Stimulated activated CD4-positive, alpha-beta T cell treated with anti-CD3 and anti-CD28 coated beads, Interleukin-12 subunit alpha, Interleukin-12 subunit beta, amount 100 ng/mL, for 24 hours (primary cell): ENCODE data around the gene PMIS2.
"Not testable (repeated sequence)": the region's sequence is repeated elsewhere in the genome, so short reads cannot be mapped to it uniquely, and the experiment has no call there.

Experiments
- DNase-seq, 2 experiments: peaks; one replicate each; pipeline ENCODE4 v3.0.0-alpha.2; 2020; ENCODE audit warnings: low read depth in 2 of 2

Gene PMIS2

DNA sequence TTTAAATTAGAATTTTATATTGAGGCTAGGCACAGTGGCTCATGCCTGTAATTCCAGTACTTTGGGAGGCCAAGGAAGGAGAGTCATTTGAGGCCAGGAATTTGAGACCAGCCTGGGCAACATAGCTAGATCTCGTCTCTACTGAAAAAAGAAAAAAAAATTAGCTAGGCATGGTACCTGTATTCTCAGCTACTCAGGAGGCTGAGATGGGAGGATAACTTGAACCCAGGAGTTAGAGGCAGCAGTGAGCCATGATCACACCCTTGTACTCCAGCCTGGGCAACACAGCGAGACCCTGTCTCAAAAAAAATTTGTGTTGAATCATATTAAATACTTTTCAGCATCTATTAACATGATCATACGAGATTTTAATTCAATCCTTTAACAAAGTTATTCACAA, 4.9 kb downstream of the PMIS2 start:
- DNase-seq = no peak

DNA sequence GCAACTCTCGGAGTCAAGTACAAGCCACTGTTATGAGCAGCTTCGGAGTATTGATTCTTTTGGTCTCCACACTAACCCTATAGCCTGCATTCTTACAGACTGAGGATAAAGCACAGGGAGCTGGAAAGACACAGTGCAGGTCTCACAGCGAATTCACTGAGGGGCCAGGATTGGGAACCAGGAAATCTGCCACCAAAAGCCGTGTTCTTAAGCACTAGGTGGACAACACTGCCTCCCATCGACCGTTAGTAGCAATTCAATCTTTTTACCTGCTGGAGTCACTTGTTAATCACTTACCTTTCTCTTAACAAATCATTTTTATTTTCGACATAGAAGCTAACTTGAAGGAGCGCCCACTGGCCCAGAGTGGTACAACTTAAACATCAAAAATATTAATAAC, 6.3 kb downstream of the PMIS2 start:
- DNase-seq = no peak

DNA sequence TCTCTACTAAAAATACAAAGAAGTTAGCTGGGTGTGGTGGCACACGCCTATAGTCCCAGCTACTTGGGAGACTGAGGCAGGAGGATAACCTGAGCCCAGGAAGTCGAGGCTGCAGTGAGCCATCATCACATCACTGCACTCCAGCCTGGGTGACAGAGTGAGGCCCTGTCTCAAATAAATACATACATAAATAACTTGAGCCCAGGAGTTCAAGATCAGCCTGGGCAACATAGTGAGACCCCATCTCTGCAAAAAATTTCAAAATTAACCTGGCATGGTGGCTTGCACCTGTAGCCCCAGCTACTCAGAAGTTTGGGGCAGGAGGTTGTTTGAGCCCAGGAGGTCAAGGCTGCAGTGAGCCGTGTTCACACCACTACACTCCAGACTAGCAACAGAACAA, 9.1 kb downstream of the PMIS2 start:
- DNase-seq = not testable (repeated sequence)

DNA sequence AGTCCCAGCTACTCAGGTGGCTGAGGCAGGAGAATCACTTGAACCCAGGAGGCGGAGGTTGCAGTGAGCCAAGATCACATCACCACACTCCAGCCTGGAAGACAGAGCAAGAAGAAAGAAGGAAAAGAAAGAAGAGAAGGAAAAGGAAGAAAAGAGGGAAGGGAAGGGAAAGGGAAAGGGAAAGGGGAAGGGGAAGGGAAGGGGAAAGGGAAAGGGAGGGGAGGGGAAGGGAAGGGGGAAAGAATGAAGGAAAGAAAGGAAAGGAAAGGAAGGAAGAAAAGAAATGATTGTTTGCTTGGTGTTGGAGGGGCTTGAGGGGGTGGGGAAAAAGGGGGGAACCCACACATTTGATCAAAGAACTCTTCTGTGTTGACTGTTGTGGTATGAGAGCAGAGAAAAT, 10.0 kb downstream of the PMIS2 start:
- DNase-seq = no peak

DNA sequence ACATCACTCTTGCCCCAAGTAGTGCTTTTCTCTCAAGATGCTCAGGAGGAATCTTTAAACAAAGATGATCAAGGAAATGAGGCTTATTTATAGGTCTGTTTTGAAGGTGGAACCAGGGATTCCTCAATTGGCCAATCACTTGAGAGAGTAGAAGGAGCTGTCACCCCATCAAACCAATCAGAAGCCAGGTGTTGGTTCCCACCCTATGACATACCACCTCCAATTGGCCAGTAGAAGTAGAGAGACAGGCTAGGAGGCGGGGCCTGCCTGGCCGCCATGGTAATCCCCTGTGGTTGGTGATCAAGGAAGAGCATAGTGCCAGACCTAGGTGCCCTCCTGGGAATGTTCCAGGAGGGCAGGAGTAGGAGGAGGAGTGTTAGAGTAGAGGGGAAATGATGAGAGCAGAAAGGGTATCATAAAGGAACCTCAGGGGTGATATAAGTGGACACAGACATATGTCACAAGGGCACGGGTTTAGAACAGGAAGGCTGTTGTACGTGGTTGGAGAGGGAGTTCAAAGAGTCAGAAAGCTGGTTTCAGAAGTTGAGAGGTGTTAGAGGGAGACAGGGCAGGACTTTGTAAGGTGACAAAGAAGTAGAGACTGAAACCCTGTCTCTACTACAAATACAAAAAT, 10.5 kb downstream of the PMIS2 start:
- no peak for DNase-seq

GRCh38 chr19:35601971-35602370, 16.0 kb downstream of the PMIS2 start:
- no peak for DNase-seq

DNA sequence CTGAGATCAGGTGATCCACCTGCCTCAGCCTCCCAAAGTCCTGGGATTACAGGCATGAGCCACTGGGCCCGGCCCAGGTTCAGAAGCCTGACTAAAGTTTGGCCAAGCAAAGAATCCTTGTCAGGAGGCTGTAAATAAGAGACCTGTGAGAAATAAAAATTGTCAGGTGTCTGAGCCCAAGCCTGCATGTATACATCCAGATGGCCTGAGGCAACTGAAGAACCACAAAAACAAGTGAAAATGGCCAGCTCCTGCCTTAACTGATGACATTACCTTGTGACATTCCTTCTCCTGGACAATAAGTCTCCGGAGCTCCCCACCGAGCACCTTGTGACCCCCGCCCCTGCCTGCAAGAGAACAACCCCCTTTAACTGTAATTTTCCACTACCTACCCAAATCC, 18.5 kb downstream of the PMIS2 start:
- not testable (repeated sequence) for DNase-seq

DNA sequence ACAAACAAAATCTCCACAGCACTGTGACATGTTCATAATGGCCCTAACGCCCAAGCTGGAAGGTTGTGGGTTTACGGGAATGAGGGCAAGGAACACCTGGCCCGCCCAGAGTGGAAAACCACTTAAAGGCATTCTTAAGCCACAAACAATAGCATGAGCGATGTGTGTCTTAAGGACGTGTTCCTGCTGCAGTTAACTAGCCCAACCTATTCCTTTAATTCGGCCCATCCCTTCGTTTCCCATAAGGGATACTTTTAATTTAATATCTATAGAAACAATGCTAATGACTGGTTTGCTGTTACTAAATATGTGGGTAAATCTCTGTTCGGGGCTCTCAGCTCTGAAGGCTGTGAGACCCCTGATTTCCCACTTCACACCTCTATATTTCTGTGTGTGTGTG, 21.2 kb downstream of the PMIS2 start:
- not testable (repeated sequence) for DNase-seq

DNA sequence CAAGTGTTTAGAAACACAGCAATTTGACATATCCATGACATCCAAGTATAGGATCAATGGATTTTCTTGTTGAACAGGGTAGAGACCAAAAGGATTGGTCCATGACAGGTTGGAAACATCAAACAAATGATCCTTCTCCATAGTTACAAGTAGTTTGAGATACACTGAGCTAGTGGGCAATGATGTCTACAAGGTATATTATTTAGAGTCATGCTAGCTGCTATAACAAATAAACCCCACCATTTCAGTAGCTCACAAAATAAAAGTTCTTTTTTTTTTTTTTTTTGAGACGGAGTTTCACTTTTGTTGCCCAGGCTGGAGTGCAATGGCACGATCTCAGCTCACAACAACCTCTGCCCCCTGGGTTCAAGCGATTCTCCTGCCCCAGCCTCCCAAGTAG, 21.7 kb downstream of the PMIS2 start:
- no peak for DNase-seq

DNA sequence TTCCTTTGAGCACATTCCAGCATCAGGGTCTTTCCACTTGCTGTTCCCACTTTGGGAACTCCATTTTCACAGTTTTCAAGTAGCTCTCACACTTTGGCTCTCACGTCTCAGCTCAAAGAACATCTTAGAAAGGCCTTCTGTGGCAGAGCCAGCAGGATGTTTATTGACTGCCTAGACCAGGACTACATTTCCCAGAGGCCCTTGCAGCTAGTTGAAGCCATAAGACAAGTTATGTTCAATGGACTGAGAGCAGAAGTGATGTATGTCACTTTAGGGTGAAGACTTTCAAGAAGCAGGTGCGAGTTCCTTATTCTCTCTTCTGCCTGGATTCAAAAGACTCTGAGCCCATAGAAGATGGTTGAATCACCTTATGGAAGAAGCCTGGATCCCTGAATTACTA, 22.3 kb downstream of the PMIS2 start:
- DNase-seq = no peak

DNA sequence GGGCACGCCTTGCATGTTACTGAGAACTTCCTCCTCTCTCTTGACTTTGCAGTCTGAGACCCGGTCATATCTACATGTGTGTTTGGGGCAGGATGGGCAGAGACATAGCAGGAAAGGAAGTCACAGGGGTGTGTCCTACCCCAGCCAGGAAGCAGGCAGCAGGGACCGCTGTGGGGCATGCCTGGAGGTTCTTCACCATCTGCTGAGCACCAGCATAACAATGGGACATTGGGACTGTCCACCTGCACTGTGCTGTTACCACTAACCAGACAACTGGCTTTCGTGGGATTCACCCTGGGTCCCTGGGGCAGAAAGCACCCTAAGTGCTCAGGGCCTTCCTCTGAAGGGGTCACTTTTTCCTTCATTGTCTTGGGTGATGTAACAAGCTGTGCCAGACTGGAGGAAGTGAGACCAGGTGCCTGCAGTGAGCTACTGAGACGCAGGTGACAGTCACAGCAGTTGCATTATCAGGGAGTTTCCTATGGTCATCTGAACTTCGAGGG, 23.9 kb downstream of the PMIS2 start:
- DNase-seq = no peak

DNA sequence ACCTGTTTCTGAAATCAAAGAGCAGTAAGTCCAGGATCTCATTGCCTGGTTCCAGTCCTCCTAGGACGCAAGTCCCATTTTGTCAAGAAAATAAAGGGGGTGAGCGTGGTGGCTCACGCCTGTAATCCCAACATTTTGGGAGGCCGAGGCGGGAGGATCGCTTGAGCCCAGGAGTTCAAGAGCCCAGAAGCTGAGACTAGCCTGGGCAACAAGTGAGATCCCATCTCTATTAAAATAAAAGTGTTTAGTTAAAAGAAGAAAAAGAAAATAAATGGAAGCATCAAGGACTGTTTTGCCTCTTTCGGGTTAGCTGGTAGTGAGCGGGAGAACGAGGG, 26.2 kb downstream of the PMIS2 start:
- no peak for DNase-seq

DNA sequence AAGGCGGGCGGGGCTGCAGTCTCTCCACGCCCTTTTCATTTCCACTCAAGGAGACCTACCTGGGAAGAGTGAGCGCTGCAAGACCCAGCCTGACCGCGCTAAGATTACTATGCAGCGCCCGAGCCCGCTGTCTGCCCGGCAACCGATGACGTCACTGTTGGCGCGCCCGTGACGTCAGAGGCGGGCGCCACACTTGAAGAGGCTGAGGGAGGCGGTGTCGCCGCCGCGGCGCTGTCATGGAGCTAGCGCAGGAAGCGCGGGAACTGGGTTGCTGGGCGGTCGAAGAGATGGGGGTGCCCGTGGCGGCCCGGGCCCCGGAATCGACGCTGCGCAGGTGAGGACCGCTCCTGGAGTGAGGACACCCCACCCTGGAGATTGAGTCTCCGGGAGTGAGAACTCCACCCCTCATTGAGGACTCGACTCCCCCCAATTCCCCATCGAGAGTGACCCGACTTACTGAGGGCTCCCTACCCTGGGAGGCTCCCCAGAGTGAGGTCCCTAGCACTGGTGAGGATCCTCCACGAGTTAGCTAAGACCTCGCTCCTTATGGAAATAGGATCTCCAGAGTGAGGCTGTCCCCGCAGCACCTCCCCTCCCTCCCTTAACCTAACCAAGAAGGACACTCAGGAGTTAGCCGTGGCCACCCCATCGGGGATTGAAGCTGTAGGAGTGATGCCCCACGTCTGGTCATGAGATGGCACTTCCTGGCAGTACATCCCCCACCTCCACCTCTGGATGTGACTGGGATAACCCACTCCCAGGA, 26.8 kb downstream of the PMIS2 start, which contains the start of gene HAUS5:
HAUS5 (plus strand) TSS at position 177 of the 763 bp plus-strand sequence; CDS start at position 237, 60 bp downstream.
- DNase-seq = peak; percentile 93

DNA sequence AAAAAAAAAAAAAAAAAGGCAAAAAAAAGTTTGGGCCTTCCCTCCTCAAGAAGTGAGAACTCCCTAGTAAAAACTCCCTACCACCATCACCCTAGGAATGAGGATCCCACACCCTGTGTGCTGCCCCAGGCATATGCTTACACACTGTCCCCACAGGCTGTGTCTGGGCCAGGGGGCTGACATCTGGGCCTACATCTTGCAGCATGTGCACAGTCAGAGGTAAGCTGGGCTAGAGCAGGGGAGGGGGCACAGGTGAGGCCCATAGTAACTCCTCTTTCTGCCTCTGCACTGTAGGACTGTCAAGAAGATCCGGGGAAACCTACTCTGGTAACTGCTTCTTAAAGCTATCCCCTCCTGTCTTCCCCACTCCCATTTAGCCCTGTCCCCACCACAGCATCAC, 27.6 kb downstream of the PMIS2 start:
- no peak for DNase-seq

- no peak for DNase-seq
Measured at GRCh38 chr19:35615036-35615435, 29.1 kb downstream of the PMIS2 start.

DNA sequence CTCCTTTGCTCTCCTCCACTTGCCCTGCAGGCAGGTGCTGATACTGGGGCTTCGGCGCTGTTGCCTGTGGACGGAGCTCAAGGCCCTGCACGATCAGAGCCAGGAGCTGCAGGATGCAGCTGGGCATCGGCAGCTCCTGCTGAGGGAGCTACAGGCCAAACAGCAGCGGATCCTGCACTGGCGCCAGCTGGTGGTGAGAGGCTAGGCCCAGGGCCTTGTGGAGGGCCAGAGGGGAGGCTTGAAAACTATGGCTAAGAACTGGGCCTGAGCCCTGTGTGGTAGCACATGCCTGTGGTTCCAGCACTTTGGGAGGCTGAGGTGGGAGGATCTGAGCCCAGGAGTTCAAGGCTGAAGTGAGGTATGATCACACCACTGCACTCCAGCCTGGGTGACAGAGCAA, 32.9 kb downstream of the PMIS2 start:
- DNase-seq = no peak

DNA sequence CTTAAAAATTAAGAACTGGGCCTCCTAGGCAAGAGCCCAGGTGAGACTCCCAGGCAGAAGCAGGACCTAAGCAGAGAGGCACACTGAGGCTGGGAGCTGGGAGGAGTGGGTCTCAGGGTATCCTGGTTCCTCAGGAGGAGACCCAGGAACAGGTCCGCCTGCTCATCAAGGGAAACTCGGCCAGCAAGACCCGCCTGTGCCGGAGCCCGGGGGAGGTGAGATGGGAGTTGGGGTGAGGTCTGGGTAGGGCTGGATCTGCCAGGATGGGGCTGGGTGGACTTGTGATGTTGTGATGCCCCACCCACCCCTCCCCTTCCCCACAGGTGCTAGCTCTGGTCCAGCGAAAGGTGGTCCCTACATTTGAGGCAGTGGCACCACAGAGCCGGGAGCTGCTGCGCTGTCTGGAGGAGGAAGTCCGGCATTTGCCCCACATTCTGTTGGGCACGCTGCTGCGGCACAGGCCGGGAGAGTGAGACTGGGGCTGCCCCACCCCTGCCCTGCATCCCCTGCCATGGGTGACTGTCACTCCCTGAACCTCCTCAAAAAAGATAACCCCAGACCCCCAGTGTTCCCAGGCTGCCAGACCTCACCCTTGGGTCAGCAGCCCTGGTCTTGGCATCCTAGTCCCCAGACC, 33.4 kb downstream of the PMIS2 start:
- DNase-seq = no peak

DNA sequence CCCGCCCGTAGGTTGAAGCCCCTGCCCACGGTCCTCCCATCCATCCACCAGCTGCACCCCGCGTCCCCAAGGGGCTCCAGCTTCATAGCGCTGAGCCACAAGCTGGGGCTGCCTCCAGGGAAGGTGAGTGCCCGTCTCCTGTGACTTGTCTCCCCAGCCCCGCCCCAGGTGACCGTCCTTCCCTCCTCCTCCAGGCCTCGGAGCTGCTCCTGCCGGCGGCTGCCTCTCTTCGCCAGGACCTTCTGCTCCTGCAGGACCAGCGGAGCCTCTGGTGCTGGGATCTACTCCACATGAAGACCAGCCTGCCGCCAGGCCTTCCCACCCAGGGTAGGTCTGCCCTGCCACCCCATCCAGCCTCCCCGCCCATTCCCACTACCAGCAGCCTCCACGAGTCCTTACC, 34.0 kb downstream of the PMIS2 start:
- no peak for DNase-seq

DNA sequence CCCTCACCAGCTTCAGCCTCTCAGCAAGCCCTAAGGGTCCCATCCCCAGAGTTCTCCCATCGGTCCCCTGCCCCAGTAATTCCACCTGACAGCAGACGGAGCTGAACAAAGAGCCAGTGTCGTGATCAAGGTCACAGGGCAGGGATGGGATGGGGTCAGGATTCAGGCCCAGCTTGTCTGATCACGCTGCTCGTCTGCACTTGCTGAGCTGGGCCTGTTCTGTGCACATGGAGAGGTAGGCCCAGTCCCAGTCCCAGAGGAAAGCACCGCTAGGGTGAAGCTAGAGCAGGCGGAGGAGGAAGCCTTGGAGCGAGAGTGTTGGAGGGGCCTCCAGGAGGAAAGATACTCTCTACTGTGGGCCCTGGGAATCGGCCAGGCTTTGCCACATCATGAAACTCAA, 35.7 kb downstream of the PMIS2 start:
- no peak for DNase-seq

GRCh38 chr19:35622750-35623149, 36.8 kb downstream of the PMIS2 start:
- no peak for DNase-seq

GRCh38 chr19:35623327-35624010, 37.5 kb downstream of the PMIS2 start:
- DNase-seq = no peak

DNA sequence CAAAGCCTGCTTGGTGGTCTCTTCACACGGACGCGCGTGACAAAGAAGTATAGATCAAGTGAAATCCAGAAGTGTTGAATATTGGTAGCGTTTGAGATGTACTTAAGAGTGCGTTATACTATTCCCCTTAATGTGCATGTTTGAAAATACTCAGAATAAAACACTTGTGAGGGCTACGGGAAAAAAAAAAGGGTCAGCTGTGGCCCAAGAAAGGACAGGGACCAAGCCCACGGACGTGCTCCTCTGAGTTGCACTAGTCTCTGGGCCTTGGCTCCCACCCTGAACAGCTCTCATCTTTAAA, 42.2 kb downstream of the PMIS2 start:
- no peak for DNase-seq
